ENCODE results near the gene SLC6A11. TPM values are rescaled to one million over a fixed set of nuclear protein-coding genes. Genes with fewer than 3 reads are reported as not detected.

The SLC6A11 gene
- total and polyA plus RNA-seq, 9 of the 15 experiments (the other 6 are each of a cell fraction or from before 2014, with no cell fraction given), result 0.04 TPM; not detected in 8

DNA sequence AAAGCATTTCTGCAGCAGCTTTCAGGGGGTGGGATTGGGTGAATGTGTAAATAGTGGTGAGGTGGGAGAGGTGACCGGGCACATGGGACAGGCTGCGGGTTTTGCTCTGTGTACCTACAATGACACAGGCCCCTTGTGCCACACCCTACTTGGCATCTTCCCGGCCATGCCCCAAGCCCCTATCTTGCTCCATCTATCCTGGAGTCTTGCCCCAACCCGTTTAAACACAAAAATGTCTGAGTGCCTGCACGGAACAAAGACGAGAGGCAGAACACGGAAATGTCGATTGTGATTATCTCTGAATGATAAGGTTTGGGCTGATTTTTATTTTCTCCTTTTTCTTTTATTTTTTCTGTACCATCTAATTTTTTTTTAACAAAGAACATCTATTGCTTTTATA, 130.5 kb downstream of the SLC6A11 start:
- no peak overlapping the region for H2AFZ ChIP-seq (ENCODE audit: low read depth, low read length)
- no peak overlapping the region for H3K27ac ChIP-seq (ENCODE audit: extremely low read depth, low read depth, low read length)
- in situ Hi-C loops (cut with MboI), result loop anchor here (5.0 kb wide), 1 partner anchor 711 kb away; no protein-coding TSS in a partner anchor
- no peak overlapping the region for H3K9ac ChIP-seq (ENCODE audit: insufficient read depth in 1 of 2, low read depth in 2 of 2, low read length in 2 of 2)
- CTCF ChIA-PET (ENCODE audit: low intra/inter-chr PET ratio), result interaction anchor here (0.8 kb wide), 1 partner anchor 705 kb away, joined by 7 read pairs; no protein-coding TSS in a partner anchor
- intact Hi-C loops (cut with micrococcal nuclease), result loop anchor here (5.0 kb wide), 1 partner anchor 706 kb away; no protein-coding TSS in a partner anchor
- no peaks in the 10 kb centered on the region for H3K36me3 ChIP-seq (ENCODE audit: control insufficient read depth, insufficient read depth, low read length)
- H4K20me1 ChIP-seq (replicated peaks; ENCODE audit: control insufficient read depth, insufficient read depth, low read length), result peaks cover 10% of the 10 kb centered on the region; the same call in 1 of the 2 replicates
- peaks cover 0 to 26% of the 10 kb centered on the region in 2 experiments; a peak in 2 of 5 replicates for H3K27me3 ChIP-seq (ENCODE audit: control insufficient read depth in 2 of 2, insufficient read depth in 2 of 2, low read length in 2 of 2)
- H3K4me3 ChIP-seq, result no peak overlapping the region
- no peak for FAIRE-seq
- peaks cover 4% of the 10 kb centered on the region for H3K9me3 ChIP-seq (replicated peaks; ENCODE audit: control insufficient read depth, insufficient read depth, low read depth, low read length)
- no peaks in the 10 kb centered on the region for H3K79me2 ChIP-seq (ENCODE audit: control insufficient read depth, insufficient read depth, low read length)
- DNase-seq (ENCODE audit: extremely low read depth in 1 of 4, low spot score in 3 of 4), result no peak
- BruUV-seq (replicated peaks), result no TSS peak
- H3K4me2 ChIP-seq (ENCODE audit: insufficient read depth, low read length), result no peak overlapping the region
- ATAC-seq, result no peak
- H3K9me1 ChIP-seq (ENCODE audit: control insufficient read depth, insufficient read depth, low read length), result no peaks in the 10 kb centered on the region
- H3K4me1 ChIP-seq (replicated peaks in 1 of 2; ENCODE audit: control insufficient read depth in 2 of 2, insufficient read depth in 2 of 2, low read length in 2 of 2), result no peaks in the 10 kb centered on the region; a peak in 1 of 5 replicates
- 3% methylated on average over 8 of the region's 8 CpGs for WGBS (ENCODE audit: insufficient coverage, low coverage, missing lambda C conversion rate)
- POLR2A ChIA-PET, result no interaction called here
- TF ChIP-seq ZNF586 (CRISPR knock-in tag; conservative IDR thresholded peaks at IDR 0.05) (no peak), RERE (CRISPR knock-in tag; IDR thresholded peaks at IDR 0.05; ENCODE audit: borderline replicate concordance) (no peak), HOMEZ (CRISPR knock-in tag; IDR thresholded peaks at IDR 0.05) (no peak), CAMTA2 (CRISPR knock-in tag; conservative IDR thresholded peaks at IDR 0.05) (no peak), RUNX1 (IDR thresholded peaks at IDR 0.05; ENCODE audit: low read depth) (no peak), SRSF7 (optimal IDR thresholded peaks at IDR 0.05; ENCODE audit: low read depth, low read length) (no peak), NR0B1 (IDR thresholded peaks at IDR 0.05; ENCODE audit: partially characterized antibody) (no peak), CHD1 (IDR thresholded peaks at IDR 0.05; ENCODE audit: low read length) (no peak)

Data from K562 (cell line).